HCT116 (cell line): Measurements from ENCODE around the gene USP27X. TPM values are rescaled to one million over a fixed set of nuclear protein-coding genes. Genes with fewer than 3 reads are reported as not detected.

Source experiments
- ATAC-seq: fragments of 200-7000 bp; cut with Tn5 transposase; 2 replicates; pipeline ENCODE4 v1.9.1; 2020; ENCODE audit warnings: mild to moderate bottlenecking, moderate library complexity
- BruUV-seq: library from RNA; stranded (reverse); fragments of 400-500 nt; replicated peaks from 2 replicates; lab custom pipeline; 2021; lab: Mats Ljungman, UMichigan
- CTCF ChIA-PET: fragments of 300-600 bp; sonication (Branson Sonifier 250); formaldehyde crosslinking; loops from one replicate; lab custom pipeline; 2021; ENCODE audit warnings: antibody characterized with exemption; lab: Charles Lee
- POLR2A ChIA-PET: fragments of 300-600, 350-600 bp; sonication (Branson Sonifier 250); formaldehyde crosslinking; loops from one replicate; lab custom pipeline; 2021; ENCODE audit warnings: antibody characterized with exemption; lab: Charles Lee
- RAD21 ChIA-PET, 2 experiments: fragments of 300-600 bp; sonication (Branson Sonifier 250); formaldehyde crosslinking; loops; one replicate each; lab custom pipeline; 2023; ENCODE audit warnings: low total read pairs in 2 of 2; ENCODE audit not compliant: uncharacterized antibody in 2 of 2, unreplicated experiment in 2 of 2, low non-redundant PET in 1 of 2; lab: Charles Lee
- DNase-seq: peaks from one replicate; pipeline ENCODE4 v3.0.0-alpha.2; 2010; ENCODE audit warnings: low read depth, low spot score
- H2AFZ ChIP-seq: fragments of 200-600 bp; shearing (Covaris generic), sonication (generic); 2 replicates; pipeline ENCODE4 v1.6.1; 2017; ENCODE audit warnings: low read depth, mixed run types, mixed read lengths, antibody characterized with exemption, low read length; ENCODE audit not compliant: poor library complexity, severe bottlenecking
- H3K27ac ChIP-seq: 2 replicates; pipeline ENCODE4 v1.5.1; 2012; ENCODE audit warnings: low read depth, low read length
- H3K27me3 ChIP-seq: fragments of 200-600 bp; sonication (generic); 2 replicates; pipeline ENCODE4 v1.6.1; 2016; ENCODE audit warnings: mixed run types, low read length, mixed read lengths; ENCODE audit not compliant: insufficient read depth
- H3K36me3 ChIP-seq, 2 experiments: fragments of 200-500 bp in 1 of 2; fragments of 200-600 bp in 1 of 2; sonication (Bioruptor generic) in 1 of 2; sonication (generic) in 1 of 2; 2 replicates each; pipeline versions ENCODE4 v1.5.1 to v1.6.1; 2014 to 2016; ENCODE audit warnings: low read length in 2 of 2, inconsistent platforms in 1 of 2, mixed read lengths in 1 of 2, mixed run types in 1 of 2; ENCODE audit not compliant: insufficient read depth in 2 of 2, control insufficient read depth in 1 of 2
- H3K4me1 ChIP-seq, 2 experiments: fragments of 200-600 bp in 1 of 2; sonication (generic) in 1 of 2; 2 replicates each; pipeline versions ENCODE4 v1.5.1 to v1.6.1; 2012 to 2017; ENCODE audit warnings: low read length in 2 of 2, inconsistent platforms in 1 of 2, mild to moderate bottlenecking in 1 of 2, mixed read lengths in 1 of 2, mixed run types in 1 of 2, moderate library complexity in 1 of 2; ENCODE audit not compliant: insufficient read depth in 2 of 2, control insufficient read depth in 1 of 2
- H3K4me2 ChIP-seq: fragments of 200-600 bp; sonication (generic); 2 replicates; pipeline ENCODE4 v1.6.1; 2017; ENCODE audit warnings: mixed run types, low read length, mixed read lengths
- H3K4me3 ChIP-seq, 2 experiments: fragments of 200-600 bp in 1 of 2; sonication (generic) in 1 of 2; replicated peaks in 1 of 2; 2 replicates each; pipeline ENCODE4 v1.5.1; 2011 to 2016; ENCODE audit warnings: low read length in 2 of 2, control low read depth in 1 of 2, low read depth in 1 of 2, mild to moderate bottlenecking in 1 of 2, mixed read lengths in 1 of 2, mixed run types in 1 of 2
- H3K79me2 ChIP-seq: fragments of 200-600 bp; sonication (generic); 2 replicates; pipeline ENCODE4 v1.6.1; 2017; ENCODE audit warnings: mild to moderate bottlenecking, mixed run types, low read length, moderate library complexity, mixed read lengths; ENCODE audit not compliant: insufficient read depth
- H3K9ac ChIP-seq: fragments of 200-600 bp; sonication (generic); 2 replicates; pipeline ENCODE4 v1.6.1; 2016; ENCODE audit warnings: low read length, mixed read lengths
- H3K9me2 ChIP-seq: fragments of 200-600 bp; sonication (generic), shearing (Covaris generic); 2 replicates; pipeline ENCODE4 v1.6.1; 2017; ENCODE audit warnings: mixed run types, mild to moderate bottlenecking, moderate library complexity; ENCODE audit not compliant: insufficient read depth
- H3K9me3 ChIP-seq, 2 experiments: fragments of 200-500 bp in 1 of 2; fragments of 200-600 bp in 1 of 2; sonication (Bioruptor generic) in 1 of 2; sonication (generic) in 1 of 2; 2 replicates each; pipeline ENCODE4 v1.6.1; 2014 to 2017; ENCODE audit warnings: low read length in 2 of 2, mixed read lengths in 2 of 2, inconsistent platforms in 1 of 2, low read depth in 1 of 2, mild to moderate bottlenecking in 1 of 2, mixed run types in 1 of 2, moderate library complexity in 1 of 2; ENCODE audit not compliant: control insufficient read depth in 1 of 2, insufficient read depth in 1 of 2
- H4K20me1 ChIP-seq: fragments of 200-600 bp; sonication (generic), shearing (Covaris generic); 2 replicates; pipeline ENCODE4 v1.6.1; 2017; ENCODE audit warnings: mixed run types, mild to moderate bottlenecking, moderate library complexity; ENCODE audit not compliant: insufficient read depth
- CBX3 ChIP-seq: IDR thresholded peaks from 2 replicates; pipeline ENCODE4 v1.6.1; 2012; ENCODE audit warnings: low read depth
- CEBPB ChIP-seq: IDR thresholded peaks from 2 replicates; pipeline ENCODE4 v1.6.1; 2012; ENCODE audit warnings: low read depth
- EGR1 ChIP-seq: IDR thresholded peaks from 2 replicates; pipeline ENCODE4 v1.6.1; 2012; ENCODE audit warnings: low read depth
- ELF1 ChIP-seq: IDR thresholded peaks from 2 replicates; pipeline ENCODE4 v1.6.1; 2012; ENCODE audit warnings: low read depth, borderline replicate concordance
- JUND ChIP-seq: IDR thresholded peaks from 2 replicates; pipeline ENCODE4 v1.6.1; 2012
- POLR2A ChIP-seq: IDR thresholded peaks from 2 replicates; pipeline ENCODE4 v1.7.0; 2011; ENCODE audit warnings: borderline replicate concordance; ENCODE audit not compliant: insufficient read depth, insufficient read length; ENCODE audit errors: extremely low read depth
- POLR2AphosphoS5 ChIP-seq: IDR thresholded peaks from 2 replicates; pipeline ENCODE4 v1.6.1; 2011; ENCODE audit warnings: mild to moderate bottlenecking, low read depth, low read length, moderate library complexity
- RAD21 ChIP-seq: IDR thresholded peaks from 2 replicates; pipeline ENCODE4 v1.6.1; 2012; ENCODE audit warnings: low read depth, mild to moderate bottlenecking
- SP1 ChIP-seq: IDR thresholded peaks from 2 replicates; pipeline ENCODE4 v1.6.1; 2012; ENCODE audit warnings: low read depth
- SRF ChIP-seq: IDR thresholded peaks from 2 replicates; pipeline ENCODE4 v1.6.1; 2012; ENCODE audit warnings: low read depth
- YY1 ChIP-seq: IDR thresholded peaks from 2 replicates; pipeline ENCODE4 v1.6.1; 2011; ENCODE audit warnings: low read length, low read depth, moderate library complexity, mild to moderate bottlenecking; ENCODE audit not compliant: insufficient replicate concordance; ENCODE audit errors: extremely low read depth
- intact Hi-C: fragments of 100-400 bp; cut with micrococcal nuclease; formaldehyde crosslinking; loops from 2 replicates; pipeline ENCODE4 v1.10.0; 2022
- total RNA-seq: library from RNA; stranded (reverse); gene quantifications from one replicate; pipeline ENCODE4 v1.2.1, GENCODE V29; 2021; ENCODE audit not compliant: unreplicated experiment
- TF ChIP-seq, protein P1 (sequence below): IDR thresholded peaks from 2 replicates; pipeline ENCODE4 v1.6.1; 2012
- TF ChIP-seq, protein P2 (sequence below), 3 experiments: fragments of 200-600 bp in 1 of 3; sonication (generic) in 1 of 3; IDR thresholded peaks in 2 of 3; conservative IDR thresholded peaks in 1 of 3; 2 replicates each; pipeline ENCODE4 v1.5.1; 2012 to 2017; ENCODE audit warnings: low read depth in 2 of 3, low read length in 2 of 3, antibody characterized with exemption in 1 of 3, borderline replicate concordance in 1 of 3, control low read depth in 1 of 3, mild to moderate bottlenecking in 1 of 3, mixed read lengths in 1 of 3, mixed run types in 1 of 3, moderate library complexity in 1 of 3; ENCODE audit not compliant: insufficient read depth in 1 of 3

The USP27X gene
- total RNA-seq, 1 experiment from 2014 or later = 3.5 TPM

DNA sequence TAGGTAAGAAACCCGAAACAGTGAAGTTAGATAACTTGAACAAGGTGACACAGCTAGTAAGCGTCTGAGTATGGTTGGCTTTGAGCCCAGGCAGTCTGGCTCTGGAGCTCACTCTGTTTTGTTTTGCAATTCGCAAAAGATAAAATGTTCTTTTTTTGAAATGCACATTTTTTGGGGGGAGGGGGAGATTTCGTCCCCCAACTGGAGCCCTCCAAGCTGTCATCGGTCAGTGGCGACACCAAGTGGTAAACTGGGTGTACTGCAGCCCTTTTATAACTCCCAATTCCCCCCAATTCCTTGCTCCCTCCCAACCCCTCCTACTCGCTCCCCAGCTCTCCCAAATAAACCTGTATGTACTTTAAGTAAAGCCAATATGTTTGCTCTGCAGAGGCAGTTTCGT, 40.3 kb downstream of the USP27X start:
- DNase-seq (no peak), ATAC-seq (no peak)
- H3K9me2 ChIP-seq = no peaks in the 10 kb centered on the region
- no peaks in the 10 kb centered on the region for H4K20me1 ChIP-seq
- TF ChIP-seq JUND (no peak), RAD21 (peak; percentile 34), CEBPB (no peak), ELF1 (no peak), YY1 (no peak), SP1 (no peak), POLR2AphosphoS5 (no peak), SRF (no peak), POLR2A (no peak), CBX3 (no peak), EGR1 (no peak)
- TF ChIP-seq, protein P1, sequence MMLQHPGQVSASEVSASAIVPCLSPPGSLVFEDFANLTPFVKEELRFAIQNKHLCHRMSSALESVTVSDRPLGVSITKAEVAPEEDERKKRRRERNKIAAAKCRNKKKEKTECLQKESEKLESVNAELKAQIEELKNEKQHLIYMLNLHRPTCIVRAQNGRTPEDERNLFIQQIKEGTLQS = no peak
- TF ChIP-seq, protein P2, sequence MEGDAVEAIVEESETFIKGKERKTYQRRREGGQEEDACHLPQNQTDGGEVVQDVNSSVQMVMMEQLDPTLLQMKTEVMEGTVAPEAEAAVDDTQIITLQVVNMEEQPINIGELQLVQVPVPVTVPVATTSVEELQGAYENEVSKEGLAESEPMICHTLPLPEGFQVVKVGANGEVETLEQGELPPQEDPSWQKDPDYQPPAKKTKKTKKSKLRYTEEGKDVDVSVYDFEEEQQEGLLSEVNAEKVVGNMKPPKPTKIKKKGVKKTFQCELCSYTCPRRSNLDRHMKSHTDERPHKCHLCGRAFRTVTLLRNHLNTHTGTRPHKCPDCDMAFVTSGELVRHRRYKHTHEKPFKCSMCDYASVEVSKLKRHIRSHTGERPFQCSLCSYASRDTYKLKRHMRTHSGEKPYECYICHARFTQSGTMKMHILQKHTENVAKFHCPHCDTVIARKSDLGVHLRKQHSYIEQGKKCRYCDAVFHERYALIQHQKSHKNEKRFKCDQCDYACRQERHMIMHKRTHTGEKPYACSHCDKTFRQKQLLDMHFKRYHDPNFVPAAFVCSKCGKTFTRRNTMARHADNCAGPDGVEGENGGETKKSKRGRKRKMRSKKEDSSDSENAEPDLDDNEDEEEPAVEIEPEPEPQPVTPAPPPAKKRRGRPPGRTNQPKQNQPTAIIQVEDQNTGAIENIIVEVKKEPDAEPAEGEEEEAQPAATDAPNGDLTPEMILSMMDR (IDR thresholded peaks at IDR 0.05 in 2 of 3, conservative IDR thresholded peaks at IDR 0.05 in 1 of 3; ENCODE audit: borderline replicate concordance in 1 of 3, insufficient read depth in 1 of 3, low read depth in 2 of 3, low read length in 2 of 3) = peak; percentile 16 to 71 (median 68); a peak in 5 of 6 replicates
- H2AFZ ChIP-seq = peak overlapping the region; percentile 35
- H3K79me2 ChIP-seq = no peaks in the 10 kb centered on the region
- no peak overlapping the region for H3K27ac ChIP-seq
- POLR2A ChIA-PET = no interaction called here
- BruUV-seq = no TSS peak
- H3K4me2 ChIP-seq = no peak overlapping the region
- RAD21 ChIA-PET = no interaction called here
- H3K9ac ChIP-seq = no peak overlapping the region
- H3K27me3 ChIP-seq = no peaks in the 10 kb centered on the region
- H3K36me3 ChIP-seq = no peaks in the 10 kb centered on the region
- intact Hi-C loops = loop anchor here (5.0 to 10.0 kb wide), 4 partner anchors 77 to 765 kb away; no protein-coding TSS in a partner anchor
- H3K9me3 ChIP-seq = no peaks in the 10 kb centered on the region
- H3K4me3 ChIP-seq = no peak overlapping the region
- peaks cover 0 to 13% of the 10 kb centered on the region in 2 experiments; a peak in 2 of 4 replicates for H3K4me1 ChIP-seq
- CTCF ChIA-PET = interaction anchor here (1.0 to 2.1 kb wide), 6 partner anchors 9 to 660 kb away, joined by 3 to 7 read pairs (median 4); no protein-coding TSS in a partner anchor
